DMS114 treated with DMSO at 0.1 percent for 48 hours (cell line): ENCODE results near the gene ENTPD8.
"Not testable (repeated sequence)": the region's sequence is repeated elsewhere in the genome, so short reads cannot be mapped to it uniquely, and the experiment has no call there.

Source experiments
- DNase-seq: peaks from one replicate; lab custom pipeline; 2025; ENCODE audit not compliant: unreplicated experiment; lab: John Stamatoyannopoulos, UW

Gene ENTPD8

GRCh38 chr9:137395666-137396010, 45.5 kb downstream of the ENTPD8 start:
- DNase-seq = no peak

- no peak for DNase-seq
Observed at GRCh38 chr9:137394866-137395665, 46.1 kb downstream of the ENTPD8 start.

- no peak for DNase-seq
Observed at GRCh38 chr9:137393176-137394150, 47.7 kb downstream of the ENTPD8 start.

- DNase-seq = no peak
Observed at GRCh38 chr9:137392232-137393007, 48.7 kb downstream of the ENTPD8 start.

GRCh38 chr9:137391411-137391754, 49.8 kb downstream of the ENTPD8 start:
- DNase-seq = no peak

GRCh38 chr9:137390553-137391410, 50.4 kb downstream of the ENTPD8 start:
- DNase-seq = no peak

- no peak for DNase-seq
Observed at GRCh38 chr9:137389428-137389746, 51.8 kb downstream of the ENTPD8 start.

- no peak for DNase-seq
Observed at GRCh38 chr9:137388589-137389427, 52.3 kb downstream of the ENTPD8 start.

- no peak for DNase-seq
Observed at GRCh38 chr9:137387891-137388560, 53.1 kb downstream of the ENTPD8 start.

- no peak for DNase-seq
Observed at GRCh38 chr9:137387114-137387890, 53.9 kb downstream of the ENTPD8 start.

- DNase-seq = not testable (repeated sequence)
Observed at GRCh38 chr9:137386507-137387113, 54.5 kb downstream of the ENTPD8 start.

- no peak for DNase-seq
Observed at GRCh38 chr9:137385061-137385655, 56.0 kb downstream of the ENTPD8 start.
